ENCODE data around the gene AQP7.
"Not testable (repeated sequence)": the region's sequence is repeated elsewhere in the genome, so short reads cannot be mapped to it uniquely, and the experiment has no call there.

AQP7 gene

GRCh38 chr9:33431420-33431819, 29.1 kb upstream of the AQP7 start:
- DNase-seq: no peak

- no peak for DNase-seq
Measured at GRCh38 chr9:33430942-33431341, 28.6 kb upstream of the AQP7 start.

- DNase-seq: no peak
Measured at GRCh38 chr9:33429256-33429985, 27.1 kb upstream of the AQP7 start.

GRCh38 chr9:33426843-33427293, 24.5 kb upstream of the AQP7 start:
- DNase-seq: no peak

- DNase-seq: no peak
Measured at GRCh38 chr9:33425128-33425533, 22.8 kb upstream of the AQP7 start.

- DNase-seq: not testable (repeated sequence)
Measured at GRCh38 chr9:33424492-33424891, 22.1 kb upstream of the AQP7 start.

- DNase-seq: not testable (repeated sequence)
Measured at GRCh38 chr9:33424043-33424442, 21.7 kb upstream of the AQP7 start.

- DNase-seq: no peak
Measured at GRCh38 chr9:33419708-33420303, 17.4 kb upstream of the AQP7 start.

- DNase-seq: no peak
Measured at GRCh38 chr9:33418090-33418489, 15.7 kb upstream of the AQP7 start.

GRCh38 chr9:33416996-33417395, 14.6 kb upstream of the AQP7 start:
- no peak for DNase-seq

GRCh38 chr9:33415501-33416038, 13.2 kb upstream of the AQP7 start:
- DNase-seq: no peak

- DNase-seq: no peak
Measured at GRCh38 chr9:33414889-33415500, 12.6 kb upstream of the AQP7 start.

- DNase-seq: no peak
Measured at GRCh38 chr9:33414268-33414667, 11.9 kb upstream of the AQP7 start.

- DNase-seq: no peak
Measured at GRCh38 chr9:33408087-33408486, 5.7 kb upstream of the AQP7 start.

- no peak for DNase-seq
Measured at GRCh38 chr9:33407061-33407460, 4.7 kb upstream of the AQP7 start.

GRCh38 chr9:33404788-33405362, 2.5 kb upstream of the AQP7 start:
- no peak for DNase-seq

- DNase-seq: no peak
Measured at GRCh38 chr9:33403941-33404787, 1.8 kb upstream of the AQP7 start.

- DNase-seq: not testable (repeated sequence)
Measured at GRCh38 chr9:33401809-33402208, 559 bp downstream of the AQP7 start.

- not testable (repeated sequence) for DNase-seq
Measured at GRCh38 chr9:33399047-33399446, 3.3 kb downstream of the AQP7 start.

GRCh38 chr9:33397801-33398200, 4.6 kb downstream of the AQP7 start:
- DNase-seq: not testable (repeated sequence)

GRCh38 chr9:33395159-33395879, 7.0 kb downstream of the AQP7 start:
- not testable (repeated sequence) for DNase-seq

- DNase-seq: not testable (repeated sequence)
Measured at GRCh38 chr9:33393986-33394385, 8.4 kb downstream of the AQP7 start.

All from cortex of kidney (tissue), 1 donor.